ENCODE data around the gene JMY.
A peak's percentile ranks its signal among the peaks of the same experiment; 100 is the strongest.

The JMY gene

DNA sequence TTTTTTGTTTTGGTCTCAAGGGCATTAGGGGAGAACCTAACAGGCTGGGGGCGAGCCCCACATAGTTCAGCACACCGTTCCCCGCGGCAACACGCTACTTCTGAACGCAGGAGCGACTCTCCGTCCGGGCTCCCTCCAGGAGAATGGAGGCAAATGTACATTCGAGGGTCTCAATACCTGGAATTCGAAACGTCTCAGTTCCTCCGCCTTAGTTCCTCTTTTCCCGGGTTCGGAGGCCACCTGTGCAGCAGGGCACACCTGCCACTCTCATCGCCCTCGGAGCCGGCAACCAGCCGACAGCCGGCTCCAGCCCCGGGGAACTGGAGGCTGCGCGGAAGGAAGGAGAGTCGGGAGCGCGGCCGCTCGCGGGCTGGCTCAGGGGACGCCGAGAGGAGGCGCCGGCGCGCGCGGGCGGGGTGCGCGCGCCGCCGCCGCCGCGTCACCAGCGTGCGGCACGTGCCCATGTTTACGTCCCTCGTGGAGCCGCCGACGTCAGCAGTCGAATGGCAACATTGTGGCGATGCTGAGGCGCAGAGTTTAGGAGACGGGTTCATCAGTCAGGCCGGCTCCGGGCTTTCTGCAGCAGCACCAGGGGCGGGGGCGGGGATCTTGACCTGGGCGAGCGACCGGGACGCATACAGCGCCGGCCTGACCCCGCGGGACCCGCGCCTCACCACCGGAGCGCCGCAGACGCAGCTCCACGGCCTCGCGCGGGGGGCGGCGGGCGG is at the start of gene JMY:
Gene JMY (plus strand): TSS at position 498 of the 728 bp plus-strand sequence. CDS start 520 bp downstream, outside the sequence.
- H3K4me1 Mint-ChIP-seq: peaks cover 22% of the 10 kb centered on the region

DNA sequence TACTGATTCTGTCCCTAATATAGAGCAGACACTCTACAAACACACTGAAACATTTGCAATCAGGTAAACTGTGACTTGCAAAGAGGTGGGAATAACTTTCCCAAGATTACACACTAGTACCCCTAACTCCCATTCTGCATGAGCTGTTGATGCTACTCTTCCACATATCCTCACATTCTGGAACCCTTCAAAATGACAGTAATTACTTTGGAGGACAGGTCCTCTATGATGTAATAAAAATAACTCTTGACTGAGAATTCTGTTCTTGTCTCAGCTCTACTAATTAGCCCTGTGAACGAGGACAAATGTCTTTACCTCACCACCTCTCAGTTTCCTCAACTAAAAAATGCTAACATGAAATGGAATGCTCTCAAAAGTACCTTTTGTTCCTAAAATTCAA is 49.5 kb upstream of the JMY start:
- no peak for ATAC-seq
- no peaks in the 10 kb centered on the region for H3K27me3 Mint-ChIP-seq
- no peak overlapping the region for H3K4me3 Mint-ChIP-seq
- H3K36me3 Mint-ChIP-seq: no peaks in the 10 kb centered on the region
- H3K4me1 Mint-ChIP-seq: no peaks in the 10 kb centered on the region
- no peaks in the 10 kb centered on the region for H3K9me3 Mint-ChIP-seq
- no peak overlapping the region for H3K27ac Mint-ChIP-seq

More for the DNA sequence above, at the start of gene JMY:
- Mint-ChIP-seq H3K27me3 (no peaks in the 10 kb centered on the region), H3K27ac (peak within 1 kb of the TSS; percentile 88), H3K36me3 (no peaks in the 10 kb centered on the region), H3K4me3 (peak within 1 kb of the TSS; percentile 86), H3K9me3 (no peaks in the 10 kb centered on the region)
- peak; percentile 86 for ATAC-seq

DNA sequence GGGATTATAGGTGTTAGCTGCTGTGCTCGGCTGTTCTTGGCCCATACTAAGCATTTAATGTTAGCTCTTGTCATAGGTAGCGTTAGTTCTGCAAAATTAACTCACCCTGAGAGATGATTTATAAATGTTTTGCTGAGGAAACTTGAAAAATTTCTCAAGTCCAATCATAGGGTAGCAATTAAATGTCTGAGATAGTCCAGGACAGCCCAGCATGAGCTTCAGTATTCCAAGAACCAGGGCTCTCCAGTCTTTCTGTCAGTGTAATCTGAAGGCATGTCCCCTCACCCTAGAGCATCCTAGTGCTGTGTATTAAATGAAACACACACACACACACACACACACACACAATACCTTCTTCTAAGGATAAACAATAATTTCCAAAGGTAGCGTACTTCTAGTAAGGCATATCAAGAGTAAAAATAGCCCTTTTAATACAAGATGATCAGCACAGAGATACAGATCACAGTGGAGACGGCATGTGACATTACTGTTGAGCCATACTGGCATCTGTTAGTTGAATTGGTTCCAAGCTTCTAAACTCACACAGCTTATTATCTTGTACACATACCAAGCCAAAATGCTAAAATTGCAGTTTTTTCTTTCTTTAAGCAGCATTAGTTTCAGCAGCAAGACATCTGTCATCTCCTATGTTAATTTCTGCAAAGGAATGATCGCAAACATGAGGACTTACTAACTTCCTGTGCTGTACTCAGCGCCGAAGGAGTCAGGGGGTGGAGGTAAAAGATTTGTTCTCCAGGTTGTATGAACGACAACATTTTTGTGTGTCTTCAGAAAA is 46.3 kb upstream of the JMY start:
- Mint-ChIP-seq H3K4me1 (no peaks in the 10 kb centered on the region), H3K27me3 (no peaks in the 10 kb centered on the region), H3K9me3 (no peaks in the 10 kb centered on the region), H3K27ac (no peak overlapping the region), H3K4me3 (no peak overlapping the region), H3K36me3 (no peaks in the 10 kb centered on the region)
- ATAC-seq: no peak

DNA sequence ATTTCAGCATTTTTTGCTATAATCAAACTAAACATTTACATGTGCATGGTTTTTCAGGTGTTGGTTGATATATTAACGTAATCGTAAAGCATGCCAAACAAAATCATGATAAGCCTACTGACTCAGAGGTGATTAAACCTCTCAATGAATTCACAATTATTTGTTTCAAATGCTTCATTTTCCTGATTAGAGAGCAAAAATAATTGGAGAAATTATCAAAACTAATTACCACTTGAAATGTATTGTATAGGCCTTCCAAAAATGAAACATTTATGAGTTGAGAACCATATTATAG is 45.7 kb upstream of the JMY start:
- no peak for ATAC-seq
- Mint-ChIP-seq H3K4me1 (no peaks in the 10 kb centered on the region), H3K36me3 (no peaks in the 10 kb centered on the region), H3K27ac (no peak overlapping the region), H3K4me3 (no peak overlapping the region), H3K9me3 (no peaks in the 10 kb centered on the region), H3K27me3 (no peaks in the 10 kb centered on the region)

GRCh38 chr5:79191457-79191856 is 44.5 kb upstream of the JMY start:
- ATAC-seq: no peak

GRCh38 chr5:79193643-79194042 is 42.3 kb upstream of the JMY start:
- H3K27me3 Mint-ChIP-seq: no peaks in the 10 kb centered on the region
- no peak for ATAC-seq
- H3K4me1 Mint-ChIP-seq: no peaks in the 10 kb centered on the region
- H3K27ac Mint-ChIP-seq: no peak overlapping the region
- H3K4me3 Mint-ChIP-seq: no peak overlapping the region
- H3K9me3 Mint-ChIP-seq: no peaks in the 10 kb centered on the region
- no peaks in the 10 kb centered on the region for H3K36me3 Mint-ChIP-seq

More at GRCh38 chr5:79191457-79191856, 44.5 kb upstream of the JMY start:
- no peaks in the 10 kb centered on the region for H3K9me3 Mint-ChIP-seq
- H3K36me3 Mint-ChIP-seq: no peaks in the 10 kb centered on the region
- no peaks in the 10 kb centered on the region for H3K4me1 Mint-ChIP-seq
- H3K27me3 Mint-ChIP-seq: no peaks in the 10 kb centered on the region
- no peak overlapping the region for H3K27ac Mint-ChIP-seq
- H3K4me3 Mint-ChIP-seq: no peak overlapping the region

GRCh38 chr5:79200573-79201183 is 35.3 kb upstream of the JMY start:
- no peaks in the 10 kb centered on the region for H3K27me3 Mint-ChIP-seq
- no peak overlapping the region for H3K27ac Mint-ChIP-seq
- no peaks in the 10 kb centered on the region for H3K9me3 Mint-ChIP-seq
- no peak for ATAC-seq
- H3K36me3 Mint-ChIP-seq: no peaks in the 10 kb centered on the region
- no peaks in the 10 kb centered on the region for H3K4me1 Mint-ChIP-seq
- no peak overlapping the region for H3K4me3 Mint-ChIP-seq

- Mint-ChIP-seq H3K4me1 (no peaks in the 10 kb centered on the region), H3K27ac (no peak overlapping the region), H3K27me3 (no peaks in the 10 kb centered on the region), H3K4me3 (no peak overlapping the region), H3K9me3 (no peaks in the 10 kb centered on the region), H3K36me3 (no peaks in the 10 kb centered on the region)
- ATAC-seq: no peak
Observed at GRCh38 chr5:79201206-79201605, 34.7 kb upstream of the JMY start.

GRCh38 chr5:79202076-79202475 is 33.9 kb upstream of the JMY start:
- ATAC-seq: no peak
- Mint-ChIP-seq H3K27me3 (no peaks in the 10 kb centered on the region), H3K4me3 (no peak overlapping the region), H3K4me1 (no peaks in the 10 kb centered on the region), H3K9me3 (no peaks in the 10 kb centered on the region), H3K27ac (no peak overlapping the region), H3K36me3 (no peaks in the 10 kb centered on the region)

DNA sequence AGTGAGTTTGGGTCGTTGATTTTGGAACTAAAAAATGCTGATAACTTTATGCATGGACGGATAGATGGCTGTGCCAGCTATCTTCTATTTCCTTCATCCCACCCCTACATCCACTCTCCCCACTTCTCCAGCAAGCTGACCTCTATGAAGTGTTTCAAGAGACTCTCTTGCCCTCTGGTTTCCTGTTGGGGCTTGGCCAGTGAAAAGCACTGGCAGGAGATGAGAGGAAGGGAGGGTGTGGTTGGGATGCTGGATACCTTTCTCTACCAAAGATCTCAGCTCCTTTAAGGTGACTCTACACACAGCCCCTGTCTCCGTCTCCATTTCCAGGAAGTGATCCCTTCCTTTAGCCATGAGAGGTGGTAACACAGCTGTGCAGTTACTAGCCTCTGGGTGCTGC is 30.0 kb upstream of the JMY start:
- H3K36me3 Mint-ChIP-seq: no peaks in the 10 kb centered on the region
- no peak overlapping the region for H3K4me3 Mint-ChIP-seq
- H3K4me1 Mint-ChIP-seq: no peaks in the 10 kb centered on the region
- ATAC-seq: no peak
- no peaks in the 10 kb centered on the region for H3K27me3 Mint-ChIP-seq
- no peaks in the 10 kb centered on the region for H3K9me3 Mint-ChIP-seq
- no peak overlapping the region for H3K27ac Mint-ChIP-seq

DNA sequence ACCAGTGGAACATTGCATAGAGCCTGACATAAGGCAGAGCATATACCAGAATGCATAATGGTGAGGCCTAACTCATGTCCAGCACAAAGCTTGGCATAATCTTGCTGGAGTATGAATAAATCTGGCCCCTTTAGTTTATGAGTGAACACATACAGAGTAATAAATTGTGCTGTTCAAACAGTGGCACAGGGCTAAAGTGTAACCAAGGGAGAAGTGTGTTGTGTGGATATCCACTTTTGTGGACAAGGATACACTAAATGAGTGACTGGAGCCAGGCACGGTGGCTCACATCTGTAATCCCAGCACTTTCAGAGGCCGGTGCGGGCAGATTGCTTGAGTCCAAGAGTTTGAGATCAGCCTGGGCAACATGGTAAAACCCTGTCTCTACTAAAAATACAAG is 29.4 kb upstream of the JMY start:
- H3K9me3 Mint-ChIP-seq: no peaks in the 10 kb centered on the region
- H3K27me3 Mint-ChIP-seq: no peaks in the 10 kb centered on the region
- no peak overlapping the region for H3K27ac Mint-ChIP-seq
- H3K4me3 Mint-ChIP-seq: no peak overlapping the region
- no peaks in the 10 kb centered on the region for H3K36me3 Mint-ChIP-seq
- ATAC-seq: no peak
- H3K4me1 Mint-ChIP-seq: no peaks in the 10 kb centered on the region

- Mint-ChIP-seq H3K4me3 (no peak overlapping the region), H3K9me3 (no peaks in the 10 kb centered on the region), H3K4me1 (no peaks in the 10 kb centered on the region), H3K36me3 (peaks cover 5% of the 10 kb centered on the region), H3K27me3 (no peaks in the 10 kb centered on the region), H3K27ac (no peak overlapping the region)
- no peak for ATAC-seq
Observed at GRCh38 chr5:79209505-79209904, 26.4 kb upstream of the JMY start.

GRCh38 chr5:79224286-79224984 is 11.5 kb upstream of the JMY start:
- no peaks in the 10 kb centered on the region for H3K36me3 Mint-ChIP-seq
- no peak overlapping the region for H3K27ac Mint-ChIP-seq
- no peak for ATAC-seq
- H3K27me3 Mint-ChIP-seq: no peaks in the 10 kb centered on the region
- peaks cover 3% of the 10 kb centered on the region for H3K4me1 Mint-ChIP-seq
- no peaks in the 10 kb centered on the region for H3K9me3 Mint-ChIP-seq
- H3K4me3 Mint-ChIP-seq: no peak overlapping the region

DNA sequence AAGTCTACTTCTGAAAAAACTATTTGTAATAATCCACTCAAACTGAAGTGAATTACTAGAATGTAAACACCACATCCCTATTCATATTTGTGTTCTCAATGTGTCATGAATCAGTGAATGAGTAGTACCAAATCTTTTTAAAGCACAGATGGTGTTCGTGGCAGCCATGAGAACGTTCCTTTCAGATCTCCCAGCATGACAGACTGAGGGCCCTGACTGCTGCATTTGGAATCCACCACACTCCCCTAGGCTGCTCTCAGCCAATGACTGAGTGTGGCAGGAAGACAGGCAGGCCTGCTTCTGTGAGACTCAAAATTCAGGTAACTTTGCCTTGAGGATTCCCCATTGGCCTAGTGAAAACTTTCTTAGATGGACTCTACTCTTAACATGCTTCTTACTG is 10.9 kb upstream of the JMY start:
- no peak overlapping the region for H3K27ac Mint-ChIP-seq
- H3K9me3 Mint-ChIP-seq: no peaks in the 10 kb centered on the region
- ATAC-seq: no peak
- H3K36me3 Mint-ChIP-seq: no peaks in the 10 kb centered on the region
- H3K4me1 Mint-ChIP-seq: peaks cover 9% of the 10 kb centered on the region
- no peak overlapping the region for H3K4me3 Mint-ChIP-seq
- no peaks in the 10 kb centered on the region for H3K27me3 Mint-ChIP-seq

DNA sequence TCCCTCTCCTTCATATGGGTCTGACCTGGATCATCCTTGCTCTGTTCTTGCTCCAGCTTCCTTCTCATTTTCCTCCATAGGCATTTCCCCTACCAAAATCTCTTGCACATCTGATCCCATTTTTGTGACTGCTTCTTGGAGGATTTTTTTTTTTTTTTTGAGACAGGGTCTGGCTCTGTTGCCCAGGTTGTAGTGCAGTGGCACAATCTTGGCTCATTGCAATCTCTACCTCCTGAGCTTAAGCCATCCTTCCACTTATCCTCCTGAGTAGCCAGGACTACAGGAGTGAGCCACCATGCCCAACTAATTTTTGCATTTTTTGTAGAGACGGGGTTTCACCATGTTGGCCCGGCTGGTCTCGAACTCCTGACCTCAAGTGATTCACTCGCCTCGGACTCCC is 10.5 kb upstream of the JMY start:
- Mint-ChIP-seq H3K36me3 (no peaks in the 10 kb centered on the region), H3K9me3 (no peaks in the 10 kb centered on the region), H3K27me3 (no peaks in the 10 kb centered on the region), H3K27ac (no peak overlapping the region), H3K4me3 (no peak overlapping the region), H3K4me1 (peaks cover 14% of the 10 kb centered on the region)
- ATAC-seq: no peak

All from stimulated activated memory B cell treated with anti-CD40 and anti-IgM and Interleukin-4, amounts not matched to agents 10 μg/mL and 1 μg/mL and 100 μg/mL, for 72 hours (primary cell).